Measurements from ENCODE around the gene MATCAP1. TPM values are rescaled to one million over a fixed set of nuclear protein-coding genes. Genes with fewer than 3 reads are reported as not detected.

MATCAP1 gene
- total RNA-seq, 1 experiment from 2014 or later = 33.9 TPM

GRCh38 chr16:67158637-67159600 lies 24.8 kb downstream of the MATCAP1 start:
- H3K36me3 ChIP-seq (ENCODE audit: insufficient read depth, low read length, poor library complexity, severe bottlenecking) = no peaks in the 10 kb centered on the region
- ChIA-PET POLR2A (ENCODE audit: low non-redundant PET) (no interaction called here), CTCF (interaction anchor here (0.9 to 2.8 kb wide), 2 partner anchors 11 to 141 kb away, joined by 3 to 8 read pairs; partner anchors contain the start of gene NOL3)
- H3K4me3 ChIP-seq (ENCODE audit: low read depth, low read length, poor library complexity, severe bottlenecking) = peak overlapping the region; percentile 88
- H3K9me3 ChIP-seq (ENCODE audit: low read depth, low read length, poor library complexity, severe bottlenecking) = no peaks in the 10 kb centered on the region
- peaks cover 7% of the 10 kb centered on the region for H3K4me1 ChIP-seq (ENCODE audit: insufficient read depth, low read length, poor library complexity, severe bottlenecking)
- BruUV-seq (replicated peaks) = TSS peak; percentile 25
- TF ChIP-seq EZH2 (IDR thresholded peaks at IDR 0.05; ENCODE audit: borderline replicate concordance, low read depth, low read length, poor library complexity, severe bottlenecking) = no peak
- TF ChIP-seq CTCF (conservative IDR thresholded peaks at IDR 0.05; ENCODE audit: low read depth, low read length) = no peak
- peak overlapping the region; percentile 60 for H3K27ac ChIP-seq (ENCODE audit: low read depth, low read length, poor library complexity, severe bottlenecking)
- no peaks in the 10 kb centered on the region for H3K27me3 ChIP-seq (replicated peaks; ENCODE audit: insufficient read depth, low read depth, low read length, poor library complexity)
- intact Hi-C loops (cut with micrococcal nuclease; ENCODE audit: unreplicated experiment) = loop anchor here (10.0 kb wide), 1 partner anchor 264 kb away; no protein-coding TSS in a partner anchor
- peak; percentile 75 for DNase-seq (ENCODE audit: low spot score)

- CTCF ChIA-PET = interaction anchor here (0.5 to 0.9 kb wide), 2 partner anchors 12 to 265 kb away, joined by 3 to 4 read pairs; partner anchors contain the start of gene NOL3
- Histone ChIP-seq H3K4me3 (ENCODE audit: low read depth, low read length, poor library complexity, severe bottlenecking) (no peak overlapping the region), H3K27ac (ENCODE audit: low read depth, low read length, poor library complexity, severe bottlenecking) (no peak overlapping the region), H3K36me3 (ENCODE audit: insufficient read depth, low read length, poor library complexity, severe bottlenecking) (no peaks in the 10 kb centered on the region), H3K9me3 (ENCODE audit: low read depth, low read length, poor library complexity, severe bottlenecking) (no peaks in the 10 kb centered on the region), H3K27me3 (replicated peaks; ENCODE audit: insufficient read depth, low read depth, low read length, poor library complexity) (no peaks in the 10 kb centered on the region), H3K4me1 (ENCODE audit: insufficient read depth, low read length, poor library complexity, severe bottlenecking) (peaks cover 7% of the 10 kb centered on the region)
- no peak for TF ChIP-seq CTCF (conservative IDR thresholded peaks at IDR 0.05; ENCODE audit: low read depth, low read length)
- no peak for TF ChIP-seq EZH2 (IDR thresholded peaks at IDR 0.05; ENCODE audit: borderline replicate concordance, low read depth, low read length, poor library complexity, severe bottlenecking)
- intact Hi-C loops (cut with micrococcal nuclease; ENCODE audit: unreplicated experiment) = loop anchor here (10.0 kb wide), 1 partner anchor 263 kb away; no protein-coding TSS in a partner anchor
- no TSS peak for BruUV-seq (replicated peaks)
- POLR2A ChIA-PET (ENCODE audit: low non-redundant PET) = no interaction called here
- no peak for DNase-seq (ENCODE audit: low spot score)
Measured at GRCh38 chr16:67157892-67158635, 25.7 kb downstream of the MATCAP1 start.

GRCh38 chr16:67157106-67157748 lies 26.5 kb downstream of the MATCAP1 start:
- DNase-seq (ENCODE audit: low spot score) = no peak
- H3K36me3 ChIP-seq (ENCODE audit: insufficient read depth, low read length, poor library complexity, severe bottlenecking) = no peaks in the 10 kb centered on the region
- intact Hi-C loops (cut with micrococcal nuclease; ENCODE audit: unreplicated experiment) = loop anchor here (10.0 kb wide), 1 partner anchor 262 kb away; no protein-coding TSS in a partner anchor
- POLR2A ChIA-PET (ENCODE audit: low non-redundant PET) = no interaction called here
- no peak overlapping the region for H3K4me3 ChIP-seq (ENCODE audit: low read depth, low read length, poor library complexity, severe bottlenecking)
- no TSS peak for BruUV-seq (replicated peaks)
- TF ChIP-seq CTCF (conservative IDR thresholded peaks at IDR 0.05; ENCODE audit: low read depth, low read length) = no peak
- no peak for TF ChIP-seq EZH2 (IDR thresholded peaks at IDR 0.05; ENCODE audit: borderline replicate concordance, low read depth, low read length, poor library complexity, severe bottlenecking)
- H3K27me3 ChIP-seq (replicated peaks; ENCODE audit: insufficient read depth, low read depth, low read length, poor library complexity) = no peaks in the 10 kb centered on the region
- CTCF ChIA-PET = interaction anchor here (0.5 kb wide), 1 partner anchor 264 kb away, joined by 4 read pairs; no protein-coding TSS in a partner anchor
- no peaks in the 10 kb centered on the region for H3K9me3 ChIP-seq (ENCODE audit: low read depth, low read length, poor library complexity, severe bottlenecking)
- H3K27ac ChIP-seq (ENCODE audit: low read depth, low read length, poor library complexity, severe bottlenecking) = no peak overlapping the region
- peaks cover 7% of the 10 kb centered on the region for H3K4me1 ChIP-seq (ENCODE audit: insufficient read depth, low read length, poor library complexity, severe bottlenecking)
